ENCODE results near the gene ZNF24. TPM values are rescaled to one million over a fixed set of nuclear protein-coding genes. Genes with fewer than 3 reads are reported as not detected.

ZNF24 gene
- total and polyA plus RNA-seq, 2 of the 4 experiments (the other 2 are of a cell fraction) = 7.6 to 20.8 TPM

- Histone ChIP-seq H3K9ac (ENCODE audit: low read depth, low read length) (no peak overlapping the region), H2BK15ac (ENCODE audit: low read depth, low read length) (no peak overlapping the region; the same call in 2 of the 3 replicates), H4K8ac (ENCODE audit: low read depth in 2 of 2, low read length in 2 of 2) (no peak overlapping the region), H4K20me1 (ENCODE audit: insufficient read depth, low read length) (no peaks in the 10 kb centered on the region), H3K4ac (ENCODE audit: low read depth, low read length) (no peak overlapping the region), H3K4me3 (ENCODE audit: insufficient read depth, low read depth, low read length) (no peak overlapping the region), H3K4me1 (ENCODE audit: control insufficient read depth, insufficient read depth, low read length) (no peaks in the 10 kb centered on the region; the same call in 1 of the 2 replicates), H2AFZ (replicated peaks; ENCODE audit: low read length, poor library complexity) (no peak overlapping the region), H3K9me1 (ENCODE audit: insufficient read depth, low read length) (no peaks in the 10 kb centered on the region; the same call in 1 of the 2 replicates), H2BK5ac (ENCODE audit: low read depth, low read length, poor library complexity, severe bottlenecking) (no peak overlapping the region), H3K36me3 (ENCODE audit: control insufficient read depth, insufficient read depth, low read length) (no peaks in the 10 kb centered on the region), H3K27ac (ENCODE audit: insufficient read depth, low read length) (no peak overlapping the region), H3K27me3 (ENCODE audit: control insufficient read depth, insufficient read depth, low read length) (peaks cover 5% of the 10 kb centered on the region), H2BK20ac (ENCODE audit: low read depth, low read length) (no peak overlapping the region), H3K4me2 (ENCODE audit: low read depth, low read length) (no peak overlapping the region), H4K91ac (ENCODE audit: insufficient read depth, low read depth, low read length) (no peak overlapping the region), H4K5ac (ENCODE audit: low read depth, low read length) (no peak overlapping the region), H2BK120ac (ENCODE audit: low read depth, low read length) (no peak overlapping the region), H3K14ac (replicated peaks; ENCODE audit: low read depth, low read length) (no peak overlapping the region), H2AK9ac (replicated peaks; ENCODE audit: low read depth, low read length, poor library complexity) (no peak overlapping the region), H3K23ac (ENCODE audit: low read depth, low read length) (no peak overlapping the region), H3K79me1 (ENCODE audit: low read depth in 1 of 2, low read length in 2 of 2) (no peaks in the 10 kb centered on the region), H2AK5ac (ENCODE audit: low read depth, low read length) (no peak overlapping the region), H3K18ac (ENCODE audit: low read depth, low read length) (no peak overlapping the region), H3K9me3 (ENCODE audit: control insufficient read depth, insufficient read depth, low read length) (peaks cover 3% of the 10 kb centered on the region), H3K56ac (ENCODE audit: extremely low read depth, insufficient read depth, low read length) (no peak overlapping the region)
- no CpG with 5 or more reads among the region's 7 CpGs for WGBS, 2 experiments (ENCODE audit: extremely low coverage in 2 of 2, insufficient read length in 1 of 2)
- intact Hi-C loops (cut with micrococcal nuclease) (loop anchor here (1.0 to 2.0 kb wide), 2 partner anchors 366 to 564 kb away; no protein-coding TSS in a partner anchor), dilution Hi-C loops (cut with HindIII; ENCODE audit: low sequenced_read_pairs, unreplicated experiment) (no loop called here), in situ Hi-C loops (cut with MboI; ENCODE audit: low sequenced_read_pairs) (loop anchor here (25.0 kb wide), 1 partner anchor 576 kb away; the partner anchor contains the start of gene RMP24)
- ChIA-PET CTCF (interaction anchor here (0.6 to 1.7 kb wide), 12 partner anchors 8 to 1381 kb away, joined by 3 to 19 read pairs (median 4); partner anchors contain the start of gene ZNF396), POLR2A (ENCODE audit: unreplicated experiment) (interaction anchor here (0.6 kb wide), 1 partner anchor 57 kb away, joined by 3 read pairs; no protein-coding TSS in a partner anchor)
- BruUV-seq (replicated peaks) = no TSS peak
- TF ChIP-seq CTCF (conservative IDR thresholded peaks at IDR 0.05; ENCODE audit: low read depth, low read length) (peak; percentile 89), RAD21 (IDR thresholded peaks at IDR 0.05; ENCODE audit: low read length) (peak; percentile 74), RCOR1 (IDR thresholded peaks at IDR 0.05; ENCODE audit: insufficient replicate concordance, low read length) (no peak), POLR2A (IDR thresholded peaks at IDR 0.05; ENCODE audit: low read depth, low read length) (no peak), MAZ (IDR thresholded peaks at IDR 0.05; ENCODE audit: borderline replicate concordance, low read depth, low read length) (no peak), USF2 (IDR thresholded peaks at IDR 0.05; ENCODE audit: low read depth, low read length) (no peak), NFE2L2 (IDR thresholded peaks at IDR 0.05; ENCODE audit: low read depth, low read length) (no peak), BHLHE40 (IDR thresholded peaks at IDR 0.05; ENCODE audit: low read depth, low read length) (no peak), SMC3 (IDR thresholded peaks at IDR 0.05; ENCODE audit: low read depth, low read length) (peak; percentile 67), ELK1 (IDR thresholded peaks at IDR 0.05; ENCODE audit: borderline replicate concordance, low read depth, low read length) (no peak), CHD1 (IDR thresholded peaks at IDR 0.05; ENCODE audit: low read depth, low read length) (no peak), RFX5 (IDR thresholded peaks at IDR 0.05; ENCODE audit: low read depth, low read length) (no peak), MAFK (IDR thresholded peaks at IDR 0.05; ENCODE audit: low read depth, low read length) (no peak), MXI1 (IDR thresholded peaks at IDR 0.05; ENCODE audit: borderline replicate concordance, low read depth, low read length) (no peak), CEBPB (IDR thresholded peaks at IDR 0.05; ENCODE audit: low read depth, low read length) (no peak), FOS (IDR thresholded peaks at IDR 0.05; ENCODE audit: low read depth, low read length) (no peak)
- ATAC-seq (ENCODE audit: low read depth) = peak; percentile 90
- peak; percentile 82 for DNase-seq
Measured at GRCh38 chr18:35386600-35387100, 42.4 kb upstream of the ZNF24 start.
